ENCODE data around the gene ARL6IP4. TPM values are rescaled to one million over a fixed set of nuclear protein-coding genes. Genes with fewer than 3 reads are reported as not detected.

ARL6IP4 gene
- total RNA-seq, 2 donors from 2014 or later, result 157 to 284 TPM

- Histone ChIP-seq H3K27ac (no peak overlapping the region), H3K27me3 (no peaks in the 10 kb centered on the region), H3K4me1 (peaks cover 0 to 18% of the 10 kb centered on the region in 2 donors), H3K4me3 (no peak overlapping the region), H3K36me3 (peaks cover 9% of the 10 kb centered on the region), H3K9me3 (no peaks in the 10 kb centered on the region)
- no peak for DNase-seq (ENCODE audit: low spot score)
- TF ChIP-seq, protein P1, sequence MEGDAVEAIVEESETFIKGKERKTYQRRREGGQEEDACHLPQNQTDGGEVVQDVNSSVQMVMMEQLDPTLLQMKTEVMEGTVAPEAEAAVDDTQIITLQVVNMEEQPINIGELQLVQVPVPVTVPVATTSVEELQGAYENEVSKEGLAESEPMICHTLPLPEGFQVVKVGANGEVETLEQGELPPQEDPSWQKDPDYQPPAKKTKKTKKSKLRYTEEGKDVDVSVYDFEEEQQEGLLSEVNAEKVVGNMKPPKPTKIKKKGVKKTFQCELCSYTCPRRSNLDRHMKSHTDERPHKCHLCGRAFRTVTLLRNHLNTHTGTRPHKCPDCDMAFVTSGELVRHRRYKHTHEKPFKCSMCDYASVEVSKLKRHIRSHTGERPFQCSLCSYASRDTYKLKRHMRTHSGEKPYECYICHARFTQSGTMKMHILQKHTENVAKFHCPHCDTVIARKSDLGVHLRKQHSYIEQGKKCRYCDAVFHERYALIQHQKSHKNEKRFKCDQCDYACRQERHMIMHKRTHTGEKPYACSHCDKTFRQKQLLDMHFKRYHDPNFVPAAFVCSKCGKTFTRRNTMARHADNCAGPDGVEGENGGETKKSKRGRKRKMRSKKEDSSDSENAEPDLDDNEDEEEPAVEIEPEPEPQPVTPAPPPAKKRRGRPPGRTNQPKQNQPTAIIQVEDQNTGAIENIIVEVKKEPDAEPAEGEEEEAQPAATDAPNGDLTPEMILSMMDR (IDR thresholded peaks at IDR 0.05), result no peak
Observed at GRCh38 chr12:122994140-122994675, 13.7 kb downstream of the ARL6IP4 start.

- TF ChIP-seq, protein P1 (IDR thresholded peaks at IDR 0.05), result no peak
Observed at GRCh38 chr12:122994781-122995502, 14.5 kb downstream of the ARL6IP4 start.

DNA sequence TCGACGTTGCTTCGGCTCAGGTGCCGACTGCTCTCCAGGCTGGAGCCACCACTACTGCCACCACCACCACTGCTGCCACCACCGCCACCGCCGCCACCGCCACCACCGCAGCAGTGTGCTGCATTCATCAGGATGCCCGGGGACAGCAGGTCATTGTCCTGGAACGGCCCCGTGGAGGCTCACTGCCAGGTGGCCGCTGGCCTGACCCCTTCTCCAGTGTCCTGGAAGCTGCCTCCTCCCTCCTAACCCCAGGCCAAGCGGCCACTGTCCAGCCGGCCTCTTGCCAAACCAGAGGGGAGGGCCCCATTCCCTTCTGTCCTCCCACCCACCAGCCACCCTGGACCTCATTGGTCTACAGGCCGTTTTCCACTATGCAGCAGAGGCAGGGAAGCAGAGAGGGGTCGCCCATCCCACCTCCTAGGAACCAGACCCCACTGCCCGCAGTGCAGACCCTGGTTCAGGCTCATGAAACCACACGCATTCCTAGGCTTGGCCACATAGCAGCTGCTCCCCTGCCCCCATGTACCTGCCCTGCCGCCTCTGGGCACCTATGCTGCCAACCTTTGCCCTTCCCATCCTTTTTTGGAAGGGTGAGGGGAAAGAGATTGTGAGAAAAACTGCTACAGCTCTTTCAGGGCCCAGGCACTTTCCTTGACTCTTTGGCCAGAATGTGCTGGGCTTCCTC lies 15.2 kb downstream of the ARL6IP4 start:
- TF ChIP-seq, protein P1 (IDR thresholded peaks at IDR 0.05), result no peak
- Histone ChIP-seq H3K9me3 (no peaks in the 10 kb centered on the region), H3K4me1 (peaks cover 0 to 18% of the 10 kb centered on the region in 2 donors), H3K27ac (no peak overlapping the region), H3K4me3 (no peak overlapping the region), H3K27me3 (no peaks in the 10 kb centered on the region), H3K36me3 (peaks cover 16% of the 10 kb centered on the region)
- no peak for DNase-seq (ENCODE audit: low spot score)

More at GRCh38 chr12:122994781-122995502, 14.5 kb downstream of the ARL6IP4 start:
- H3K4me3 ChIP-seq, result no peak overlapping the region
- H3K9me3 ChIP-seq, result no peaks in the 10 kb centered on the region
- peaks cover 0 to 18% of the 10 kb centered on the region in 2 donors for H3K4me1 ChIP-seq
- no peak for DNase-seq (ENCODE audit: low spot score)
- no peaks in the 10 kb centered on the region for H3K27me3 ChIP-seq
- no peak overlapping the region for H3K27ac ChIP-seq
- peaks cover 15% of the 10 kb centered on the region for H3K36me3 ChIP-seq

- Histone ChIP-seq H3K9me3 (no peaks in the 10 kb centered on the region), H3K27me3 (no peaks in the 10 kb centered on the region), H3K4me3 (no peak overlapping the region), H3K36me3 (peaks cover 20% of the 10 kb centered on the region), H3K27ac (no peak overlapping the region), H3K4me1 (peaks cover 0 to 18% of the 10 kb centered on the region in 2 donors)
- TF ChIP-seq, protein P1 (IDR thresholded peaks at IDR 0.05), result no peak
- no peak for DNase-seq (ENCODE audit: low spot score)
Observed at GRCh38 chr12:122996188-122996601, 15.7 kb downstream of the ARL6IP4 start.

DNA sequence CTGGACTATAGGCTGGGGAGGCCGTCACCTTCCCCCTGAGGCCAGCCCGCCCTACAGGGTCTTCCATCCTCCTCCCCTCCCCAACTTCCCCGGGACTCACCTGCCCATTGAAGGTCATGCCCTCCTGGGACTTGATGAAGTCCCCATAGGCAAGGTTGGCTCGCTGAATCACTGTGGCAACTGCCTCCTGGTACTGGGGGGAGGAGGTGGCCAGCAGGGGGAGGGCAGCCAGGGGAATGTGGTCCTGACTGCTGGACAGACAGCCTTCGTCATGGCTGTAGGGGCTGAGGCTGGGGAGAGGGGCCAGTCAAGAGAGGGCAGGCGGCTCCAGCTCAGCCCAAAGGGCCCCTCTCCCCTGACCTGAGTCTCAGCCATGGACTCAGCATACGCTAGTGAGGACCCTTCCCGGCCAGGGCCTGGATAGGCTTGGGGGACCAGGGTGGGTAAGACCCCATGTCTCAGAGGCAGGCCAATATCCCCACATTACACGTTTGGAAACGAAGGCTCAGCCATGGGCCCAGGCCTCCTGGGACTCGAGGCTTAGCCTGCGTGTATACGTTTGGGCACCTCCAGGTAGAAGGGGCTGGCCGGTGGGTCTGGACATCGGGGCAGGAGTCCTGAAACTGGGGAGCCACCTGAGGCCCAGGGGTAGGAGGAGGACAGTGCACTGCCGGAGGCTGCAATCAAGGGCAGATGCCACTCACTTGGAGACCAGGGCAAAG lies 16.3 kb downstream of the ARL6IP4 start:
- Histone ChIP-seq H3K4me3 (no peak overlapping the region), H3K9me3 (no peaks in the 10 kb centered on the region), H3K4me1 (peaks cover 0 to 18% of the 10 kb centered on the region in 2 donors), H3K36me3 (peaks cover 25% of the 10 kb centered on the region), H3K27ac (no peak overlapping the region), H3K27me3 (no peaks in the 10 kb centered on the region)
- TF ChIP-seq, protein P1 (IDR thresholded peaks at IDR 0.05), result no peak
- no peak for DNase-seq (ENCODE audit: low spot score)
